KOPT-K1 (cell line): ENCODE data around the gene TMEM273.

Experiments used
- H3K27ac ChIP-seq: fragments of 200-600 bp; sonication (generic); 2 replicates; pipeline ENCODE4 v1.5.1; 2016; ENCODE audit warnings: antibody characterized with exemption, mild to moderate bottlenecking, low read depth, low read length; ENCODE audit not compliant: poor library complexity, severe bottlenecking
- H3K36me3 ChIP-seq: fragments of 200-600 bp; sonication (generic); 2 replicates; pipeline ENCODE4 v1.5.1; 2017; ENCODE audit warnings: antibody characterized with exemption, mild to moderate bottlenecking, low read length, moderate library complexity; ENCODE audit not compliant: insufficient read depth
- H3K9me3 ChIP-seq: fragments of 200-600 bp; sonication (generic); 2 replicates; pipeline ENCODE4 v1.5.1; 2017; ENCODE audit warnings: antibody characterized with exemption, low read length, mild to moderate bottlenecking; ENCODE audit not compliant: insufficient read depth, poor library complexity, severe bottlenecking

The TMEM273 gene

GRCh38 chr10:49152663-49153062 lies 35.5 kb downstream of the TMEM273 start:
- H3K36me3 ChIP-seq = no peaks in the 10 kb centered on the region

GRCh38 chr10:49152037-49152436 lies 36.2 kb downstream of the TMEM273 start:
- H3K27ac ChIP-seq = no peak overlapping the region
- peaks cover 4% of the 10 kb centered on the region for H3K9me3 ChIP-seq
- no peaks in the 10 kb centered on the region for H3K36me3 ChIP-seq

More at GRCh38 chr10:49152663-49153062, 35.5 kb downstream of the TMEM273 start:
- H3K27ac ChIP-seq = no peak overlapping the region
- peaks cover 4% of the 10 kb centered on the region for H3K9me3 ChIP-seq

GRCh38 chr10:49151481-49151880 lies 36.7 kb downstream of the TMEM273 start:
- no peak overlapping the region for H3K27ac ChIP-seq
- peaks cover 4% of the 10 kb centered on the region for H3K9me3 ChIP-seq

GRCh38 chr10:49151025-49151445 lies 37.2 kb downstream of the TMEM273 start:
- Histone ChIP-seq H3K27ac (no peak overlapping the region), H3K9me3 (peaks cover 4% of the 10 kb centered on the region), H3K36me3 (no peaks in the 10 kb centered on the region)

More at GRCh38 chr10:49151481-49151880, 36.7 kb downstream of the TMEM273 start:
- no peaks in the 10 kb centered on the region for H3K36me3 ChIP-seq

GRCh38 chr10:49150426-49150825 lies 37.8 kb downstream of the TMEM273 start:
- no peaks in the 10 kb centered on the region for H3K36me3 ChIP-seq
- H3K27ac ChIP-seq = no peak overlapping the region
- H3K9me3 ChIP-seq = peaks cover 4% of the 10 kb centered on the region

GRCh38 chr10:49149881-49150280 lies 38.3 kb downstream of the TMEM273 start:
- H3K27ac ChIP-seq = no peak overlapping the region
- peaks cover 4% of the 10 kb centered on the region for H3K9me3 ChIP-seq
- H3K36me3 ChIP-seq = no peaks in the 10 kb centered on the region

GRCh38 chr10:49144058-49144720 lies 44.0 kb downstream of the TMEM273 start:
- Histone ChIP-seq H3K36me3 (no peaks in the 10 kb centered on the region), H3K9me3 (peaks cover 4% of the 10 kb centered on the region), H3K27ac (no peak overlapping the region)

GRCh38 chr10:49143249-49143648 lies 44.9 kb downstream of the TMEM273 start:
- Histone ChIP-seq H3K36me3 (no peaks in the 10 kb centered on the region), H3K27ac (no peak overlapping the region), H3K9me3 (peaks cover 4% of the 10 kb centered on the region)

GRCh38 chr10:49141541-49142332 lies 46.5 kb downstream of the TMEM273 start:
- H3K36me3 ChIP-seq = no peaks in the 10 kb centered on the region
- peaks cover 2% of the 10 kb centered on the region for H3K9me3 ChIP-seq
- no peak overlapping the region for H3K27ac ChIP-seq

- H3K27ac ChIP-seq = no peak overlapping the region
- H3K9me3 ChIP-seq = peaks cover 6% of the 10 kb centered on the region
- no peaks in the 10 kb centered on the region for H3K36me3 ChIP-seq
Observed at GRCh38 chr10:49140304-49141177, 47.6 kb downstream of the TMEM273 start.

- no peaks in the 10 kb centered on the region for H3K36me3 ChIP-seq
- H3K9me3 ChIP-seq = peaks cover 6% of the 10 kb centered on the region
- H3K27ac ChIP-seq = no peak overlapping the region
Observed at GRCh38 chr10:49139846-49140195, 48.4 kb downstream of the TMEM273 start.

- Histone ChIP-seq H3K27ac (no peak overlapping the region), H3K9me3 (peaks cover 6% of the 10 kb centered on the region), H3K36me3 (no peaks in the 10 kb centered on the region)
Observed at GRCh38 chr10:49139028-49139845, 49.0 kb downstream of the TMEM273 start.

- Histone ChIP-seq H3K9me3 (peaks cover 6% of the 10 kb centered on the region), H3K36me3 (no peaks in the 10 kb centered on the region), H3K27ac (no peak overlapping the region)
Observed at GRCh38 chr10:49138361-49138891, 49.8 kb downstream of the TMEM273 start.

GRCh38 chr10:49136525-49136924 lies 51.7 kb downstream of the TMEM273 start:
- Histone ChIP-seq H3K36me3 (no peaks in the 10 kb centered on the region), H3K27ac (no peak overlapping the region), H3K9me3 (peaks cover 6% of the 10 kb centered on the region)
